ENCODE results near the gene RPS19.
"Not testable (repeated sequence)": the region's sequence is repeated elsewhere in the genome, so short reads cannot be mapped to it uniquely, and the experiment has no call there.

Gene RPS19

DNA sequence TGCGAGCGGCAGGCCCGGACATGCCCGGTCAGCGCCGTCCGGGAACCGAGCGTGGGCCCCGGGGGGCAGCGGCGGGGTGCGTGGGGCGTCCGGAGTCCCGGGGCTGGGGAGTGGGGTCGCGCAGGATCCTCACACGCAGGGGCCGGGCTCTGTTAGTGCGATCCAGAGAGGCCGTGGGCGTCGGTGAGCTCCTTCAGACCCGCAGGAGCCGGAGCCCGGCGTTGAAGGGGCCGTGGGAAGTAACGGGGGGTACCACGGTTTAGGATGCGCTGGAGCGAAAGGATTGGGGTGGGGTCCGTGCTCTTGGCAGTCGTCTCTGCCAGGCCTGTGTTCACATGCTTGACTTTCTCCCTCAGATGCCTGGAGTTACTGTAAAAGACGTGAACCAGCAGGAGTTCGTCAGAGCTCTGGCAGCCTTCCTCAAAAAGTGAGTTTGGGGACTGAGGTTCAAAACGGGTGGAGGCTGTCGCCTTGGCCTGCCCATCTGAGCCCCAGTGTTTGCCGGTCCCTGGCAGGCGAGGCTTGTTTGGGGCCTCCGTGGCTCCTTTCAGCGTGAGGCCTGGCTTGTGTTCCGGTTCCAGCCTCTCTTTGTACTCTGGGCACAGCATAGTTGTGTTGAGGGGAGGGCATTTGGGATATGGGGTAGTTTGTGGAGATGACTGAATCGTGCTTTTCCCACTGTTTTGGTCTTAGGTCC is 512 bp downstream of the RPS19 start:
- no peak for DNase-seq (ENCODE audit: low read depth)

DNA sequence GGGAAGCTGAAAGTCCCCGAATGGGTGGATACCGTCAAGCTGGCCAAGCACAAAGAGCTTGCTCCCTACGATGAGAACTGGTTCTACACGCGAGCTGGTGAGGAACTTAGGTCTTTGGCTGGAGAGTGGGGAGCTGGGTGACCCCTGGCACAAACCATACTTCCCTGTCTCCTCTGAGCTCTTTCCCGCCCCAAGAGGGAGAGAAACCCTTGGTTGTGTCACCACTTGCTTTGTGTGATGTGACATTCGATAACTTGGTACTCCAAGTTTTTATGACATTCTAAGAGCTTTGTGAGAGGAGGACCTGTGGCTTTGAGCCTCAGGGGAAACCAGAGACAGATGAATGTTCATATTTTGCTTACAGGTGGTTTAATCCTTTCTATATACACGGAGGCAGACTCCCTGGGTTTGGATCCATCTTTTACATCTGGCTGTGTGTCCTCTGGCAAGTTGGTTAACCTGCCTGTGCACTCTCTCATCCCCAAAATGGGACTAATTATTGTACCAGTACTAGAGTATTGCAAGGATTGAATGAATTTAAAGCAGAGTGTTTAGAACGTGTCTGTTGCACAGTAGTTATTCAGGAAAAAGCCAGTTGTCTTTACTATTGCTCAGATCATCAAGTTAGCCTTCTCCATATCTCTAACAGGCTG is 1.2 kb downstream of the RPS19 start:
- DNase-seq (ENCODE audit: low read depth) = no peak

DNA sequence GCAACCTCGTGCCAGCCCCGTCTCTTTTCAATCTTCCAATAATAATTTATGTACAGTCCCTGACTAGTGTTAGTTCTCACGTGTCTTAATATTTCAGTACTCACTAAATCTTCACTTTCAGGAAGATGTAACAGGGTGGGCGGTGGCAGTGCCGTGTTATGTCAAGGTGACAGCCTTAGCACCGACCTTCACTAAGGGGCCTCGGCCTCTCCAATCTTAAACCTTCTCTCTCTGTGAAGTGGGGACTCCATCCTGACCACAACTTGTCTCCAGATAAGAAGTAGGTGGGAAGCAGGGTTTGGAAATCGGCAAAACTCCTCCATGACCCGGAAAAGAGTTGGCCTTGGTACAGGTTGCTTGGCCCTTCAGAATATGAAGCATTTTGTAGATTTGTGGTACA is 1.8 kb downstream of the RPS19 start:
- no peak for DNase-seq (ENCODE audit: low read depth)

GRCh38 chr19:41862445-41862986 is 2.5 kb downstream of the RPS19 start:
- no peak for DNase-seq (ENCODE audit: low read depth)

DNA sequence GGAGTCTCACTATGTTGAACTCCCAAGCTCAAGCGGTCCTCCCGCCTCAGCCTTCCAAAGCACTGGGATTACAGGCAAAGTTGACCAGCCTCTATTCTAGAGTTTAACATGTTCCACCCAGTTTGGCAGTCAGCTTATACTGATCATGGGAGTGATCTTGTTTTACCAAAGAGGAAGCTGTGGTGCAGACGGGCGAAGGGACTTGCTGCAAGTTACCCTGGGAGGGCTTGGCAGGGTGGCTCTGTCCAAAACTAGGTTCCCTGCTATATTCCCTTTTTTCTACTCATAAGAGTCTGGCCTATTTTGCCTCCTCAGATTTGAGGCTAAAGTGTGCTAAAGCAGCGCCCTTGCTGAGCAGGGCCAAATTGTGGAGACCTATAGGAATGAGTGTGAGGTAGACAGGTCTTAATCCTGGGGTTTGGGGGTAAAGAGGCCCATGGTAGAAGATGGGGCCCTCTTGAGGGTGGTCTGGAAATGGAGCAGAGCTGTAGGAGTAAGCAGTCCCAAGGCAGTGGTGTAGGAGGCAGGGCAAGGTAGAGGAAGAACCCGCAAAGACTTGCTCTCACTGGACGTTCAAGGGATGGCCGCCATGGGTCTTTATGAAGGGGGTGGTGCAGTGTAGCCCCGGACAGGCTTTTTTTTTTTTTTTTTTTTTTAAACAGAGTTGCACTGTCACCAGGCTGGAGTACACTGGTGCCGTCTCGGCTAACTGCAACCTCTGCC is 3.3 kb downstream of the RPS19 start:
- no peak for DNase-seq (ENCODE audit: low read depth)

GRCh38 chr19:41864374-41864773 is 4.3 kb downstream of the RPS19 start:
- DNase-seq (ENCODE audit: low read depth) = no peak

- no peak for DNase-seq (ENCODE audit: low read depth)
Observed at GRCh38 chr19:41866284-41866683, 6.2 kb downstream of the RPS19 start.

DNA sequence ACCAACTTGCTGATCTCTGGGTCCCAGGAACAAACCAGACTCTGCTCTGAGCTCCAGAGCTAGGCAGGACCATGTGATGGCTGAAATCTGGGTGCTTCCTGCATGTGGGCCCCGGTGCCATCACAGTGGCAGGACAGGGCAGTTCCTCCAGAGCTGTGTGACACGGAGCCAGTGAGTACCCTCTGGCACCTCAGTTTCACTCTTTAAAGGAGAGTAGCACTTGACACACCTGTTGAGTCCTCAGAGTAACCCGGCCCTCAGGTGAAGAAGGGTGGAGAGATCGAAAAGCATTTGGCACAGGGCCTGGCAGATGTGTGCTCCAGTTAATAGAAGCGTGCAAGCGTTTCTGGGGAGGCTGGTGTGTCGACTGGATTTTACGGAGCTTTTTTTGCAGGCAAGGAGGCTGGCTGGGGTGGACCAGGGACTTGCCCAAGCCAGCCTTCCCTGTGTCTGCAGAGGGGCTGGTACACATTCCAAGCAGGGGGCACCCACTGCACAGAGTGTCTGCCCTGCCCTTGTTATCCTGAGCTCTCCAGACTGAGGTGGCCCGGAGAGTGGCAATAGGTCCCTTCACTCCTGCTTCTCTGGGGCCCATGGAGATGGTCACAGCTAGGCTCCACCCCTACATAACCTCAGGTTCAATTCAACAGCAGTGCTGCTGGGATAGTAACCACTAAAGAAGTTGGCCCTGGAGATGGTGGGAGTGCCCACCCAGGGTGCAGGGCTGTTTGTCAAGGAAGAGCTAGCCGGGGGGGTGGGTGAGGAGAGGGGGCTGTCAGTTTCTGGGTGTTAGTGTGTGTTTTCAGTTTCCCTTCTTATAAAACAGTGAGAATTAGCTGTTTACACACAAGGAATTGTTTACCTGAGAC is 8.3 kb downstream of the RPS19 start:
- DNase-seq (ENCODE audit: low read depth) = no peak

- no peak for DNase-seq (ENCODE audit: low read depth)
Observed at GRCh38 chr19:41868989-41869300, 8.9 kb downstream of the RPS19 start.

- no peak for DNase-seq (ENCODE audit: low read depth)
Observed at GRCh38 chr19:41869374-41869955, 9.4 kb downstream of the RPS19 start.

- DNase-seq (ENCODE audit: low read depth) = no peak
Observed at GRCh38 chr19:41870401-41870873, 10.4 kb downstream of the RPS19 start.

DNA sequence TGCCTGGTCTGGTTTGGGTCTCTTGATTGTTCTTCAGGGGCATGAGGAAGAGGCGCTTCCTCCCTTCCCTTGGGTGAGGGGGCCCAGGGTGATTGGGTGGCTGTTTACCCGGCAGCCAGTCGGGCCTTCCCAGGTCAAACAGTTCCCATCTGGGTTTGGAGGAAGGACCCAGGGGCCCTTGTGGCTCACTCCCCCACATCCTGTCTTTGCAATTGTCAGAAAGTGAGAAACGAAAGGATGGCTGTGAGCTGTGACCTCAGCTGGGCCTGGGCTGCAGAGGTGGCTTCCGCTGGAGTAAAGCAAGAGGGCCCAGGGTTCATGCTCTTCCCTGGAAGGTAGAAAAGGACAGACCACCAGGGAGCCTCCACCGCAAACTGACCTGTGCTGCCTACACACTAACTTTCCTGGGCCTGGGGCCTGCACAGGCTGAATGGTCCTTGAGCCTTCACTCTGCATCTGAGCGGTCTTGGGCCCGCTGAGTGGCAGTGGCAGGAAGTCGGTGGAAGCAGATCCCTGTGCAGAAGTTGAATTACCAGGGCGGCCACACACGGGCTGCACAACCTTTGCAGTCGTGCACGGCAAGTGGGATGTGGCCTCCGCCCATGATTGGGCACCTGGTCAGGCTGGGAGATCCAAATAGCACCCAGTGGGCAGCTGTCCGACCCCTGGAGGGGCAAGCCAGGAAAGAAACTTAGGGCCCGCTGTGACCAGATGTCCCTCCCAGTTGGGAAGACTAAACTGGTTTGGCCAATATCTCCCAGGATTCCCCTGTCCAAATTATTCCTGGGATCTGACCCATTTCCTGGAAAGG is 11.7 kb downstream of the RPS19 start:
- no peak for DNase-seq (ENCODE audit: low read depth)

GRCh38 chr19:41872384-41872774 is 12.3 kb downstream of the RPS19 start:
- DNase-seq (ENCODE audit: low read depth) = no peak

- no peak for DNase-seq (ENCODE audit: low read depth)
Observed at GRCh38 chr19:41872775-41873647, 13.0 kb downstream of the RPS19 start.

- DNase-seq (ENCODE audit: low read depth) = not testable (repeated sequence)
Observed at GRCh38 chr19:41875973-41876372, 15.9 kb downstream of the RPS19 start.

- DNase-seq (ENCODE audit: low read depth) = no peak
Observed at GRCh38 chr19:41876847-41877832, 17.1 kb downstream of the RPS19 start, which contains the start of gene CD79A. TSS of gene CD79A (plus strand) at chr19:41877279. CDS start at chr19:41877305, 26 bp downstream.

DNA sequence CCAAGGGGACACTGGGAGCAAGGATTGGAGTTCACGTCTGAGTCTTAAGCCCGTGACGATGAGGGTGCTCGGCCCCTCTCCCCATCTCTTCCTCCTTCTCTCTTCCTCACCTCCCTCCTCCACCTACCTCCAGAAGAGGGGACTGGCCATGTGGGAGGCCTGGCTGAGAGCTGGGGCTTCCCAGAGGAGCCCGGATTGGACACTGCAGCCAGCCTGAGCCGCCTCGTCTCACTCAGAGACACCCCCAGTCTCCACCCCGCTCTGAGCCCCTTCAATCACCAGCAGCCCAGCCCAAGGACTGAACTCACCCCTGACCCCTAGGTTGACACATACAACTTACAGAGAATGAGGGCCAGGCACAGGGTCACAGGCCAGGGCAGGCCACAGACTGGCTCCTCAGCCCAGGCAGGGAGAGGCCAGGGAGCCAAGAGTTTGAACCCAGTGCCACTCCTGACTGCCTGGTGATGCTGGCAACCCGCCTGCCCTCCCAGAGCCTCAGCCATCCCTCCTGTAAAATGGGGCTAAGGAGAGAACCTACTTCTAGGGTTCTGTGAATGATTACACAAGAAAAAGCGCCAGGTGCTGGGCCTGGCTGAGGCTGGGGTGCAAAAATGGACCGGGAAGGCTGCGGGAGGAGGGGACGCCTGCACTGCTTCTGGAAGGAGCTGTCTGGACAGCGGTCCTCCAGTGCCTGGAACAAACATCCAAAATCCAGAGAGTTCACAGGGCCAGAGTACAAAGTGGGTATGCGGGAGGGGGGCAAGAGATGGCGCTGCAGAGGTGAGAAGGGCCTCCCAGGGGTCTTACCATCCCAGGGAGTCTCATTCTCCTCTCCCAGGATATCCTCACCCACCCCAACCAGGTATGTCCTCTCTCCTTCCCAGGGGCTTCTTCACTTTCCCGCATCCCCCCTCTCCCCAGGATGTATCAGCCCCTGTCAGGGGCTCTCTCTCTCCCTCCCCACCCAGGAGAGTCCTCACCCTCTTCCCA is 18.2 kb downstream of the RPS19 start:
- no peak for DNase-seq (ENCODE audit: low read depth)
